HepG2 (cell line): ENCODE results near the gene OR6V1. TPM values are rescaled to one million over a fixed set of nuclear protein-coding genes. Genes with fewer than 3 reads are reported as not detected.

Source experiments
- CBFB ChIP-seq: sonication (generic); formaldehyde crosslinking; IDR thresholded peaks from 2 replicates; pipeline ENCODE4 v1.4.0; 2020; ENCODE audit warnings: missing genetic modification reagents
- CBX2 ChIP-seq, 2 experiments: fragments of 200-600 bp in 1 of 2; sonication (generic); formaldehyde crosslinking in 1 of 2; IDR thresholded peaks; 2 replicates each; pipeline versions ENCODE4 v1.7.0 to v1.8.1; 2018 to 2022; ENCODE audit warnings: low read depth in 2 of 2, low read length in 1 of 2, mild to moderate bottlenecking in 1 of 2, missing genetic modification reagents in 1 of 2
- CREM ChIP-seq, 2 experiments: sonication (generic) in 1 of 2; formaldehyde crosslinking in 1 of 2; IDR thresholded peaks; 2 replicates each; pipeline versions ENCODE4 v1.4.0 to v1.6.1; 2016 to 2020; ENCODE audit warnings: antibody characterized with exemption in 1 of 2, mild to moderate bottlenecking in 1 of 2, missing genetic modification reagents in 1 of 2
- FOSL2 ChIP-seq: sonication (generic); formaldehyde crosslinking; IDR thresholded peaks from 2 replicates; pipeline ENCODE4 v1.4.0; 2020; ENCODE audit warnings: missing genetic modification reagents
- FOXA3 ChIP-seq: IDR thresholded peaks from 2 replicates; pipeline ENCODE4 v1.6.1; 2016; ENCODE audit warnings: missing genetic modification reagents, missing compliant biosample characterization
- FOXP1 ChIP-seq, 2 experiments: fragments of 450-650 bp in 1 of 2; IDR thresholded peaks; 2 replicates each; pipeline ENCODE4 v1.6.1; 2017 to 2018; ENCODE audit warnings: antibody characterized with exemption in 1 of 2
- HOXA5 ChIP-seq: sonication (generic); formaldehyde crosslinking; IDR thresholded peaks from 2 replicates; pipeline ENCODE4 v1.4.0; 2020; ENCODE audit warnings: missing genetic modification reagents
- KLF15 ChIP-seq: sonication (generic); formaldehyde crosslinking; IDR thresholded peaks from 2 replicates; pipeline ENCODE4 v1.8.1; 2023; ENCODE audit warnings: borderline replicate concordance, mild to moderate bottlenecking, inconsistent platforms, missing genetic modification reagents, mixed read lengths
- MBD4 ChIP-seq: IDR thresholded peaks from 2 replicates; pipeline ENCODE4 v1.6.1; 2012; ENCODE audit warnings: low read length, inconsistent platforms, borderline replicate concordance
- NBN ChIP-seq: fragments of 450-650 bp; conservative IDR thresholded peaks from 2 replicates; pipeline ENCODE4 v1.6.1; 2017
- NCOR1 ChIP-seq: fragments of 200-600 bp; sonication (generic); IDR thresholded peaks from 2 replicates; pipeline ENCODE4 v1.7.0; 2017; ENCODE audit warnings: antibody characterized with exemption, low read length, borderline replicate concordance
- RXRA ChIP-seq: sonication (generic); formaldehyde crosslinking; IDR thresholded peaks from 2 replicates; pipeline ENCODE4 v1.5.1; 2020; ENCODE audit warnings: missing genetic modification reagents
- SIX1 ChIP-seq: sonication (generic); formaldehyde crosslinking; IDR thresholded peaks from 2 replicates; pipeline ENCODE4 v1.4.0; 2020; ENCODE audit warnings: missing genetic modification reagents, borderline replicate concordance
- SP140L ChIP-seq: sonication (generic); formaldehyde crosslinking; IDR thresholded peaks from 2 replicates; pipeline ENCODE4 v1.4.0; 2020; ENCODE audit warnings: missing genetic modification reagents, borderline replicate concordance
- SYNCRIP ChIP-seq: fragments of 200-400 bp; formaldehyde crosslinking; IDR thresholded peaks from 2 replicates; pipeline ENCODE4 v1.6.1; 2018; ENCODE audit warnings: mild to moderate bottlenecking, low read depth, low read length; ENCODE audit not compliant: insufficient read depth
- ZSCAN30 ChIP-seq: sonication (generic); formaldehyde crosslinking; IDR thresholded peaks from 2 replicates; pipeline ENCODE4 v1.5.0; 2020; ENCODE audit warnings: mild to moderate bottlenecking, missing genetic modification reagents
- polyA plus RNA-seq, 8 experiments: library from polyadenylated mRNA; depleted of rRNA in 3 of 8; stranded (reverse) in 7 of 8; unstranded in 1 of 8; fragments of >200 nt; fragmentation: Illumina TruSeq in 4 of 8; extraction: Trizol in 4 of 8; gene quantifications; 2 replicates each; pipeline versions ENCODE4 v1.2.1 to v1.2.3, GENCODE V29; 2011 to 2016; ENCODE audit warnings: low read depth in 4 of 8, missing spikeins in 1 of 8, mixed read lengths in 1 of 8; ENCODE audit not compliant: insufficient read depth in 1 of 8
- total RNA-seq, 5 experiments: library from RNA; depleted of rRNA; stranded (reverse); fragments of >200 nt; fragmentation: Illumina TruSeq; extraction: Trizol; gene quantifications; 2 replicates each; pipeline ENCODE4 v1.2.3, GENCODE V29; 2016; ENCODE audit warnings: low read depth in 1 of 5
- TF ChIP-seq, protein P1 (sequence below): sonication (generic); formaldehyde crosslinking; IDR thresholded peaks from 2 replicates; pipeline ENCODE4 v1.5.0; 2020; ENCODE audit warnings: missing genetic modification reagents
- TF ChIP-seq, protein P2 (sequence below): sonication (generic); formaldehyde crosslinking; IDR thresholded peaks from 2 replicates; pipeline ENCODE4 v1.5.1; 2020; ENCODE audit warnings: missing genetic modification reagents, mild to moderate bottlenecking, borderline replicate concordance
- TF ChIP-seq, protein P3 (sequence below): sonication (generic); IDR thresholded peaks from 2 replicates; pipeline ENCODE4 v1.6.1; 2016; ENCODE audit warnings: low read depth, borderline replicate concordance
- TF ChIP-seq, protein P4 (sequence below): IDR thresholded peaks from 2 replicates; pipeline ENCODE4 v1.6.1; 2016; ENCODE audit warnings: low read depth
- TF ChIP-seq, protein P5 (sequence below): sonication (generic); formaldehyde crosslinking; IDR thresholded peaks from 2 replicates; pipeline ENCODE4 v1.8.1; 2022; ENCODE audit warnings: mild to moderate bottlenecking, missing genetic modification reagents
- TF ChIP-seq, protein P6 (sequence below): sonication (generic); formaldehyde crosslinking; IDR thresholded peaks from 2 replicates; pipeline ENCODE4 v1.5.1; 2020; ENCODE audit warnings: missing genetic modification reagents, mild to moderate bottlenecking, borderline replicate concordance

The OR6V1 gene
- total and polyA plus RNA-seq, 2 of the 13 experiments (the other 11 are each of a cell fraction or from before 2014, with no cell fraction given) = not detected

DNA sequence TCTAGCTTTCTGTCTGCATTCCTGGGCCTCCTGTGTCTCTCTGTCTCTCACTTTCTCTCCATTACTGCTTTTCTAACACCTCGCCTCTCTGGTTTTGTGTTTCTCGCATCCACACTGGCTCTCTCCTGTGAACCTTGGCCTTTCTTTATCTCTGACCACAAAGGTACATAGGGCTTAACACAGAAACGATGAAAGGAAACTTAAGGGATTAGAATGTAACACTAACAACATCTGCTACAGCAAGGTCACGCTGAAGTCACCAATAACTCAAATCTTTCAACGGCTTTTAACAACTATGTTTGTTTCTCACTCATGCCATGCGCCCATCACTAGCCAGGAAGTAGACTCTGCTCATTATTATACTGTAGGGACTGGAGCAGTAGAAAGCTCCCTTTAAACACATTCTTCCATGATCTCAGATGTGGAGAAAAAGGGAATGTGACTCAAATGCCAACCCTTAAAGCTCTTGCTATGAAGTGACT lies 9.3 kb upstream of the OR6V1 start (continued):
- TF ChIP-seq, protein P1, sequence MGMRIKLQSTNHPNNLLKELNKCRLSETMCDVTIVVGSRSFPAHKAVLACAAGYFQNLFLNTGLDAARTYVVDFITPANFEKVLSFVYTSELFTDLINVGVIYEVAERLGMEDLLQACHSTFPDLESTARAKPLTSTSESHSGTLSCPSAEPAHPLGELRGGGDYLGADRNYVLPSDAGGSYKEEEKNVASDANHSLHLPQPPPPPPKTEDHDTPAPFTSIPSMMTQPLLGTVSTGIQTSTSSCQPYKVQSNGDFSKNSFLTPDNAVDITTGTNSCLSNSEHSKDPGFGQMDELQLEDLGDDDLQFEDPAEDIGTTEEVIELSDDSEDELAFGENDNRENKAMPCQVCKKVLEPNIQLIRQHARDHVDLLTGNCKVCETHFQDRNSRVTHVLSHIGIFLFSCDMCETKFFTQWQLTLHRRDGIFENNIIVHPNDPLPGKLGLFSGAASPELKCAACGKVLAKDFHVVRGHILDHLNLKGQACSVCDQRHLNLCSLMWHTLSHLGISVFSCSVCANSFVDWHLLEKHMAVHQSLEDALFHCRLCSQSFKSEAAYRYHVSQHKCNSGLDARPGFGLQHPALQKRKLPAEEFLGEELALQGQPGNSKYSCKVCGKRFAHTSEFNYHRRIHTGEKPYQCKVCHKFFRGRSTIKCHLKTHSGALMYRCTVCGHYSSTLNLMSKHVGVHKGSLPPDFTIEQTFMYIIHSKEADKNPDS (CRISPR knock-in tag) = no peak
- TF ChIP-seq SP140L (CRISPR knock-in tag) (no peak), FOXA3 (CRISPR knock-in tag) (peak; percentile 65), NBN (no peak), FOSL2 (CRISPR knock-in tag) (peak; percentile 23; the same call in 1 of the 2 replicates), CBFB (peak; percentile 99), RXRA (CRISPR knock-in tag) (peak; percentile 67; the same call in 1 of the 2 replicates), FOXP1 (IDR thresholded peaks at IDR 0.05) (no peak), FOXP1 (CRISPR knock-in tag; IDR thresholded peaks at IDR 0.05) (peak; percentile 67; the same call in 1 of the 2 replicates), SIX1 (CRISPR knock-in tag) (peak; percentile 25; the same call in 1 of the 2 replicates), ZSCAN30 (no peak), CREM (IDR thresholded peaks at IDR 0.05) (peak; percentile 35; the same call in 1 of the 2 replicates), CREM (CRISPR knock-in tag; IDR thresholded peaks at IDR 0.05) (no peak), CBX2 (IDR thresholded peaks at IDR 0.05; ENCODE audit: low read depth, low read length) (no peak), CBX2 (CRISPR knock-in tag; IDR thresholded peaks at IDR 0.05; ENCODE audit: low read depth) (no peak), KLF15 (CRISPR knock-in tag) (no peak), SYNCRIP (no peak), MBD4 (no peak), NCOR1 (peak; percentile 53; the same call in 1 of the 2 replicates), HOXA5 (CRISPR knock-in tag) (no peak)
- TF ChIP-seq, protein P2, sequence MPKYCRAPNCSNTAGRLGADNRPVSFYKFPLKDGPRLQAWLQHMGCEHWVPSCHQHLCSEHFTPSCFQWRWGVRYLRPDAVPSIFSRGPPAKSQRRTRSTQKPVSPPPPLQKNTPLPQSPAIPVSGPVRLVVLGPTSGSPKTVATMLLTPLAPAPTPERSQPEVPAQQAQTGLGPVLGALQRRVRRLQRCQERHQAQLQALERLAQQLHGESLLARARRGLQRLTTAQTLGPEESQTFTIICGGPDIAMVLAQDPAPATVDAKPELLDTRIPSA (CRISPR knock-in tag) = no peak
- TF ChIP-seq, protein P3, sequence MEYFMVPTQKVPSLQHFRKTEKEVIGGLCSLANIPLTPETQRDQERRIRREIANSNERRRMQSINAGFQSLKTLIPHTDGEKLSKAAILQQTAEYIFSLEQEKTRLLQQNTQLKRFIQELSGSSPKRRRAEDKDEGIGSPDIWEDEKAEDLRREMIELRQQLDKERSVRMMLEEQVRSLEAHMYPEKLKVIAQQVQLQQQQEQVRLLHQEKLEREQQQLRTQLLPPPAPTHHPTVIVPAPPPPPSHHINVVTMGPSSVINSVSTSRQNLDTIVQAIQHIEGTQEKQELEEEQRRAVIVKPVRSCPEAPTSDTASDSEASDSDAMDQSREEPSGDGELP = no peak
- TF ChIP-seq, protein P4, sequence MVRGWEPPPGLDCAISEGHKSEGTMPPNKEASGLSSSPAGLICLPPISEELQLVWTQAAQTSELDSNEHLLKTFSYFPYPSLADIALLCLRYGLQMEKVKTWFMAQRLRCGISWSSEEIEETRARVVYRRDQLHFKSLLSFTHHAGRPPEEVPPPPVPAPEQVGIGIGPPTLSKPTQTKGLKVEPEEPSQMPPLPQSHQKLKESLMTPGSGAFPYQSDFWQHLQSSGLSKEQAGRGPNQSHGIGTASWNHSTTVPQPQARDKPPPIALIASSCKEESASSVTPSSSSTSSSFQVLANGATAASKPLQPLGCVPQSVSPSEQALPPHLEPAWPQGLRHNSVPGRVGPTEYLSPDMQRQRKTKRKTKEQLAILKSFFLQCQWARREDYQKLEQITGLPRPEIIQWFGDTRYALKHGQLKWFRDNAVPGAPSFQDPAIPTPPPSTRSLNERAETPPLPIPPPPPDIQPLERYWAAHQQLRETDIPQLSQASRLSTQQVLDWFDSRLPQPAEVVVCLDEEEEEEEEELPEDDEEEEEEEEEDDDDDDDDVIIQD = no peak
- TF ChIP-seq, protein P5, sequence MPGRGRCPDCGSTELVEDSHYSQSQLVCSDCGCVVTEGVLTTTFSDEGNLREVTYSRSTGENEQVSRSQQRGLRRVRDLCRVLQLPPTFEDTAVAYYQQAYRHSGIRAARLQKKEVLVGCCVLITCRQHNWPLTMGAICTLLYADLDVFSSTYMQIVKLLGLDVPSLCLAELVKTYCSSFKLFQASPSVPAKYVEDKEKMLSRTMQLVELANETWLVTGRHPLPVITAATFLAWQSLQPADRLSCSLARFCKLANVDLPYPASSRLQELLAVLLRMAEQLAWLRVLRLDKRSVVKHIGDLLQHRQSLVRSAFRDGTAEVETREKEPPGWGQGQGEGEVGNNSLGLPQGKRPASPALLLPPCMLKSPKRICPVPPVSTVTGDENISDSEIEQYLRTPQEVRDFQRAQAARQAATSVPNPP (CRISPR knock-in tag) = no peak
- TF ChIP-seq, protein P6, sequence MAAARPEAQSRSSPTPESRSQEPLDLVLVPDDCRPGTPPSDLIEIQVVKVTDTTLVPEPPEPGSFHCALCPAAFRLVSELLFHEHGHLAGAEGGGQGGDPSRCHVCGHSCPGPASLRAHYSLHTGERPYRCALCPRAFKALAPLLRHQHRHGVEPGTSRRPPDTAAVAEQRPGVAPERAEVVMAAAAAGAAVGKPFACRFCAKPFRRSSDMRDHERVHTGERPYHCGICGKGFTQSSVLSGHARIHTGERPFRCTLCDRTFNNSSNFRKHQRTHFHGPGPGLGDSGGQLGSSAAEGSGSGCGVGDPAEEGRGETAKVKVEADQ (CRISPR knock-in tag) = no peak
